Right forelimb (tissue), 1 donor: Measurements from ENCODE around the gene HS6ST2.
"Not testable (repeated sequence)": the region's sequence is repeated elsewhere in the genome, so short reads cannot be mapped to it uniquely, and the experiment has no call there.

ENCODE experiments used
- DNase-seq: peaks from one replicate; pipeline ENCODE4 v3.0.0-alpha.2; 2018

The HS6ST2 gene

GRCh38 chrX:132958091-132958703, at the start of gene HS6ST2:
Gene HS6ST2 (minus strand): TSS chrX:132958629.
- peak; percentile 56 for DNase-seq

- DNase-seq: no peak
These were observed 49.0 kb upstream of the HS6ST2 start for GRCh38 chrX:133007458-133007857.

GRCh38 chrX:133005616-133006015, 47.2 kb upstream of the HS6ST2 start:
- DNase-seq: no peak

GRCh38 chrX:133005042-133005441, 46.6 kb upstream of the HS6ST2 start:
- DNase-seq: no peak

- DNase-seq: no peak
These were observed 40.8 kb upstream of the HS6ST2 start for GRCh38 chrX:132999209-132999608.

- DNase-seq: no peak
These were observed 32.4 kb upstream of the HS6ST2 start for GRCh38 chrX:132990835-132991234.

- DNase-seq: no peak
These were observed 28.1 kb upstream of the HS6ST2 start for GRCh38 chrX:132986556-132986955.

GRCh38 chrX:132984058-132984650, 25.7 kb upstream of the HS6ST2 start:
- no peak for DNase-seq

- no peak for DNase-seq
These were observed 25.1 kb upstream of the HS6ST2 start for GRCh38 chrX:132983496-132983895.

- not testable (repeated sequence) for DNase-seq
These were observed 21.6 kb upstream of the HS6ST2 start for GRCh38 chrX:132980035-132980434.

GRCh38 chrX:132968296-132968949, 10.0 kb upstream of the HS6ST2 start:
- no peak for DNase-seq

GRCh38 chrX:132967049-132967448, 8.6 kb upstream of the HS6ST2 start:
- no peak for DNase-seq

- DNase-seq: no peak
These were observed 7.0 kb upstream of the HS6ST2 start for GRCh38 chrX:132965461-132965860.

- no peak for DNase-seq
These were observed 3.1 kb upstream of the HS6ST2 start for GRCh38 chrX:132961511-132961910.

- DNase-seq: peak; percentile 67
These were observed 978 bp downstream of the HS6ST2 start for GRCh38 chrX:132957211-132958090.

GRCh38 chrX:132956421-132957210, 1.8 kb downstream of the HS6ST2 start:
- no peak for DNase-seq

- DNase-seq: peak; percentile 46
These were observed 2.7 kb downstream of the HS6ST2 start for GRCh38 chrX:132955690-132956089.

- no peak for DNase-seq
These were observed 4.1 kb downstream of the HS6ST2 start for GRCh38 chrX:132954323-132954722.

- DNase-seq: no peak
These were observed 5.1 kb downstream of the HS6ST2 start for GRCh38 chrX:132953354-132953753.

- no peak for DNase-seq
These were observed 9.7 kb downstream of the HS6ST2 start for GRCh38 chrX:132948648-132949260.

- DNase-seq: not testable (repeated sequence)
These were observed 13.3 kb downstream of the HS6ST2 start for GRCh38 chrX:132945055-132945599.
